HG02588 (cell line): Measurements from ENCODE around the gene GPC3.

Experiments
- ATAC-seq: cut with Tn5 transposase; IDR thresholded peaks from one replicate; pipeline ENCODE4 v1.9.1; 2021; ENCODE audit warnings: mild to moderate bottlenecking, moderate library complexity; ENCODE audit not compliant: unreplicated experiment

GPC3 gene

DNA sequence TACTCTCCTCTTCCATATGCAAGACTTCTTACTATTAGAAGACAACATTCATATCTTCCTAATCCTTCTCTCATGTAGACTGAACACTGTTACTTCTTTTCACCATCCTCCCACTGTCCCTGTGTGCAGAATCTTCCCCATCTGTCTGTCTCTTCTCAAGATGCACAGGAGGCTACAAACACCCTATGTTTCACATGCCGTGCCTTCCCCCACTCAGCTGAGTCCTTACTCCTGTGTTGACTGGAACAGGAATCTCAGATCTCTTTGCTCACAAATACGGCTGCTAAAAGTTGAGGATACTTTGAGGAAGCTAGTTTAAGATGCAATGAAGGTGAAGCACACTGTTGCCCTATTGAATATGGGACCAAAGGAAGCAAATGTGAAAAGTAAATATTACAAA, 401.6 kb downstream of the GPC3 start:
- no peak for ATAC-seq

DNA sequence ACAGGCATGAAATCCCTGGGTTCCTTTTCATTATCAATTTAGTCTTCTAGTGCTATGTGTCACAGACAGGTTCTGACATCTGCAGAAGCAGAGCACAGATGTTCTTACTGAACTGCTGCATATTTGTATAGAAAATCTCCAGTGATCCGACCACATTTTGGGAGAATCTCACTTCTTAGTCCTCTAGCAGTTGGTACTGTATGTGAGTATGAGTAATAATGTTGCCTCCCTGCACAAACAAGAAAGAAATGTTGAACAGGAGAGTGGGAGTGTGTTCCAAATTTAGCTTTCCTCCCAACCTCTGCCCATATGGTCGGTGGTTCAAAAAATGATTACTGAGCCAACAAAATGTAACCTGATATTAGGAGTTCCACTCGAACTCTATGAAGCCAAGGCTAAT, 404.8 kb downstream of the GPC3 start:
- no peak for ATAC-seq

DNA sequence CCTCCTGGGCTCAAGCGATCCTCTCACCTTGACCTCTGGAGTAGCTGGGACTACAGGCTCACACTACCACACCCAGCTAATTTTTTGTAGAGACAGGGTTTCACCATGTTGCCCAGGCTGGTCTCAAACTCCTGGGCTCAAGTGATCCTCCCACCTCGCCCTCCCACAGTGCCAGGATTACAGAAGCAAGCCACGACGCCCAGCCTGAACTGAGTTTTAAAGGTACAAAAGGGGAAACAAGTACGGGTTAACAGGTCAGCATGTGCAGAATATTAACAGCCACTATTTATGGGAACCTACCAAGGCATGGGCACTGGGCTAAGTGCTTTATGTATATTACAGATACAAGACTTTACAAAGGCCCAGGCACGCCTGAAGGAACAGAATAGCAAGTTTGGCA, 405.8 kb downstream of the GPC3 start:
- ATAC-seq = no peak

DNA sequence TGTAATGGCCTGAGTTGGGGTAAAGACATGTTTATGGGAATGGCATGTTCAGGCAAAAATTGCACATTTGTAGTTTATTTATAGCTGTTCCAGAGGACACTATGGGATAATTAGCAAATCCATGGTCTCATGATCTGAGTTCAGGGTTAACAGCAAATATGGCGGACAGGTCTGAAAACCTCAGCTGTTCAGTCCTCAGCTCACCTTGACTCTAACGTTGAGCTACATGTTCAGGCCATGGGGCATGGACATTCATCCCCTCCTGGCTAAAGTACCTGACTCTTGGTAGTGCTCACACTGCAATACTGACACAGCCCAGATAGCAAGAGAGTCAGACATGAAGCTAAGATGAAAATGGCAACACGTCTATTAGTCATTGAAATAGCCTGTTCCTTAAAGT, 408.5 kb downstream of the GPC3 start:
- no peak for ATAC-seq

DNA sequence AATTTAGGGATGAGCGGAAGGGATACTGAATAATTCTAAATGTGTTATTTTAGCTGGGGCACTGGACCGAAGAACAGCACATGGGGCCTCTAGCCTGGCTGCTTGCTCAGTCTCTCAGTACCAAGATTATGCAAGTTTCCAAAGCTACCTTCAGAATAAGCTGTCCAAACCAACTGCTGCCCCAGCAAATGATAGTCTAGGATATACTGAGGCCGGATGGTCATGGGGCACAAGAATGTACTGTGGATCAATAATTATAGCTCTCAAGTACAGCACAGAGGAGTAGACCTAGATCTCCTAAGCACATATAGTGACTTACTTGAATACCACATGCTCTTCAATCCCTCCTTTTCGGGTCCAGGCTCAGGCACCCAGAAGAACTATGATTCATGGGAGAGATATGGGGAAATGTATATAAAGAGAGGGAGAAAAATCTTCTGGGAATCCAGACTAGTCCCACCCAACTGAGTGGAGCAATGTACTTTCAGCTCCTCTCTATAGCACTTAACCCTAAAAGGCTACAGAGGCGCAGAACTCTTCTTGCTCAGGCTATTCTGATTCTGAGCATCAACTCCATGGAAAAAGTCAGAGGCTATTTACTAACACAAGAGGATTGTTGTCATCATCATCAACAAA, 409.8 kb downstream of the GPC3 start:
- ATAC-seq = no peak

DNA sequence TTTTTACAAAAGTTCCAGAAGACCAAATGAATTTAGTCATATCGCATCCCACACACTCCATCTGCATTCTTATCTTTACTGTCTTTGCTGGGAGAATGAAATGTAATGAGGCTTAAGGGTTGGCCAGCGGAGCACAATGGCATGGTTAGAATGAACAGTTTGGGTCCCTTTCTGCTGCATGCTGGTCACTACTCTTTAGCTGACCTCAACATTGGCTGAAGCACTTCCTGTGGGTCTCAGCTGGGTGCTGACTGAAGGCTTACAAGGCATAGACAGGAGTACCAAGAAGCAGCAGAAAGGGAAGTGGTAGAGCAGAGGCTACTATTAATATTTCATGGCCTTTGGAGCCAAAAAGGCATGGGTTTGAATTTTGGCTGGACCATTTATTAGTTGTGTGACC, 410.7 kb downstream of the GPC3 start:
- ATAC-seq = no peak

DNA sequence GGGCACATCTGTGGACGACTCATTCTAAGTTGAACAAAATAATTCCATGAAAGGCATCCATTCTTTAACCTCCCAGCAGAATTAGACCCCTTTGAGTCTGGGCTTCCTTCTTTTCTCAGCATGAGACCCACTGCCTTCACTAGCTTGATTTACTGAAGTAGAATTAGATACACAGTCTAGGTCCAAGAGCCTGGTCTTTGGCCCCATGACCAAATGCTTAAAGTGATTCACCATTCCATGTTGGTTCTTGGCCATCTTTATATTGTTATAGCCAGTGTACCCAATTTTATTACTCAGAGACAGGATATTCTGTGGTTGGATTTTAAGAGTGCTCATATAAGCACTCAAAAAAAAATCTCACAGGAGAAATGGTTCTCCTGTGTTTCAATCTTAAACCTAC, 414.8 kb downstream of the GPC3 start:
- ATAC-seq = no peak

DNA sequence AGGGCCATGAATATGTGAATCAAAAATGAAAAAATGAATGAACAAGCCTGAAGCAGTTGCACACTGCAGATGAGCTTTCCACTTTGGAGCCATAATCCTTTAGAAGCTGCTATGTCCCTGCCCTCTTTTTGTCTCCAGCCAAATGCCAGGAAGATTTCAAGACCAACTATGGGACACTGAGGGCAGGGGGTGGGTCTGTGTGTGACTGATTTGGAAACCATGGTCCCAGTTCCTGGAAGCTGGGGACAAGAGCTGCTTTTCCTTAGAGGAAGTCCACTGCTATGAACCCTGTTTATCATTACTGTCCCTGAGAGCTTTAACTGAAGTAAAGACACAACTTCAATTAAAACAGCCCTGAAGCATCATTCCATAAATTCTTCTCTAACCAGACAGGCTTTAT, 416.2 kb downstream of the GPC3 start:
- ATAC-seq = no peak

DNA sequence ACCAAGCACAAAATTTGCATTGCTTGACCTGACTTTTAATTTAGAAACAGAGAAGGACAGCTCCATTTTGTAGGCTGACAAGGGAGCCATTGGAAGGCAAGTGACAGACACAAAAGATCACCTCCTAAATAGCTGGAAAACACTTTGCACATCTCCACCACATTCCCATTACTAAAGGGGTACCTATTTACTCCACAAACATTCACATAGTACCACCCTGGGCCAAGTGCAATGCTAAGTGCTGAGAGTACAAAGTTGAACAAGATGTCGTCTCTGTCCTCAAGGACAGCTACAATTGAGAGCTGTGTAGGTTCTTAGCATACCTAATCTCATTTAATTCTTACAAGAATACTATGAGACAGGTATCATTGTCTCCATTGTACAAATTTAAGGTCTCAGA, 417.3 kb downstream of the GPC3 start:
- no peak for ATAC-seq

DNA sequence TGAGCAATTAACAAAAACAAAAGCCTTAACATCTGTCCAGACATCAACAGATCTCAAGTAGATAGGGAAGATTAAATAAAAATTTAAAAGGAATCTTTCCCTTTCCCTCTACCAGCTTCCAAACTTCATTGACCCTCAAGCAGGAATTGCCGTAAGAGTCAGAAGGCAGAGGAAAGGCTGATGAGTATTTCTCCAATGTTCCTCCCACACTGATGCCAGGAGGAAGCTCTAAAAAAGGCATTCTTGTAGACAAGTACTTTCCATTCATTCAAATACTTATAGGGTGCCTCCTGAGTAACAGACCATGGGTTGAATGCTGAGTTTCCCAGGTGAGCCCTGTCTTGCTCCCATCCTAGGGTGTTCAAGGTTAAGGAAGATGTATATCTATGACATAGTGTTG, 418.5 kb downstream of the GPC3 start:
- ATAC-seq = no peak

DNA sequence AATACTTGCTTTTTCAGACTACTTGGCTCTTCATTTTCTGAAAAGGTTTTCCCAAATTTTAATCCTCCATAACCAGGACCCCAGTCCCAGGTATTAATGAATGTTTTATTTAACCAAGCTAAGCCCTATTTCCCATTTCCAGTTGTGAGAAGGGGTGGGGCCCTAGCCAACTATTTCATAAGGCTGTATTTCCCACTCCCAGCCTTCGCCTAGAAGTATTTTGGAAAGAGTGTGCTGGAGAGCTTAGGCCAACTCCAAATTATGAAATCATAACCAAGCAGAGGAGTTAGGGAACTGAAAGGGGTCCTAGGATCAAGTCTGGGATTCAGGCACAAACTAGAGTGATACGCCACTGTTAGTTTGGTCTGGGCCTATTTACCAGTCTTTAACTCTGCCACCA, 421.7 kb downstream of the GPC3 start:
- ATAC-seq = no peak

DNA sequence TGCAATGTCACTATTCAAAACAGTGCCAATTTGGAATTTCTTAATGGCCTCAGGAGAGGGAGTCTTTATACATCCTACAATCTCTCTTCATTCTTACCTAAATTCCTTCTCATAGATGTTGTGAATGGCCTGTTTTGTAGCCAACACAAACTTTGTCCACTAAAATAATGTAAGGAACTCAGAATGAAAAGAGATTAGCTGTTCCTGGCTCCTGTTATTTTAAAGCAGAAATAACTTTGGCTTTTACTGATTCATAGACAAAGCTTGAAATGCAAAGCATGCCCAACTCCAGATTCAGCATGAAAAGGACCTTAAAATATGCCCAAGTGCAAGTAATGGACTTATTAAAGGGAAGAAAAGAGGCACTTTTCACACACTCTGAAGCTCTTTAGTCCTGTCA, 424.1 kb downstream of the GPC3 start:
- no peak for ATAC-seq

DNA sequence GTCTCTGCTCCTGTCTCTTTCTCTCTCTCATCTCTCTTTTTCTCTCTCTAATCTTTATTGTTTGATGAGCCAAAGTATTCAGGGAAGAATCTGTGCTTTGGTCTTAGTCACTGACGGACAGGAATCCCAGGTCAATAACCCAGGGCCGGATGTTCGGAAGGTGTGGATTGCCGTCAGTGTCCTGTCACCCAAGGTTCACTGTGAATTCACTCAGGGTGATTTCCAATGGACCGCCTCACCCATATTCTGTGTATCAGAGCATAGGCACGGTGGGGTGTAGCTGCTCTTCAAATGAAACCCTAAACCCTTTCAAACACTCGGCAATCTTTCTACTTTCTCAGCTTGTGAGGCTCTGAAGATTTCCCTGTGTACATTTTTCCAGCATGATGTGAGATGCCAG, 425.5 kb downstream of the GPC3 start:
- ATAC-seq = no peak

DNA sequence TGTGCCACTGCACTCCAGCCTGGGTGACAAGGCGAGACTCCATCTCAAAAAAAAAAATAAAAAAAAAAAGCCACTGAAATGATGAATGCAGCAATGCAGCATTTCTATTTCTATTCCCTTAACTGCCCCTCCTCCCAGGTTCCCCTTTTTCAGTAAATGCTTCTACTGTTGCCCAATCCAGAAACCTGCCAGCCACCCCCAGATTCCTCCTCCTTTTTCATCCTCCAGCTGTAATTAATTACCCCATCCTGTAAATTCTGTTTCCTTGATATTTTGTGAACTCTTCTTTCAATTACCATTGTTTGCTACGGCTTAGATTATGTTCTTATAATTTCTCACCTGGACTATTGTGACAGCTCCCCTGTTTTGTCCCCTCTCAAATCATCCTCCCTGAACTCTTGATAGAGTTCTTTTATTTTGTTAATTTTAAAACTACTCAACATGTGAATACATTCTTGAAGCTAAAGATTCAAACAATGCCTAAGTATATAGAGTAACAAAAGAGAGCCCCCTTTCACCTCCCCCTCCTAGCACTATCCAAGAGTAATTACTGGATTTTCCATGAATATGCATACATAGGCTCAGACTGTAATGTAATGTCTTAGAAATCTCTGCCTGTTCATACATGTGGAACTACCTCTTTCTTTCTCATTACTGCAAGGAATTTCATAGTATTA, 429.5 kb downstream of the GPC3 start:
- ATAC-seq = no peak

DNA sequence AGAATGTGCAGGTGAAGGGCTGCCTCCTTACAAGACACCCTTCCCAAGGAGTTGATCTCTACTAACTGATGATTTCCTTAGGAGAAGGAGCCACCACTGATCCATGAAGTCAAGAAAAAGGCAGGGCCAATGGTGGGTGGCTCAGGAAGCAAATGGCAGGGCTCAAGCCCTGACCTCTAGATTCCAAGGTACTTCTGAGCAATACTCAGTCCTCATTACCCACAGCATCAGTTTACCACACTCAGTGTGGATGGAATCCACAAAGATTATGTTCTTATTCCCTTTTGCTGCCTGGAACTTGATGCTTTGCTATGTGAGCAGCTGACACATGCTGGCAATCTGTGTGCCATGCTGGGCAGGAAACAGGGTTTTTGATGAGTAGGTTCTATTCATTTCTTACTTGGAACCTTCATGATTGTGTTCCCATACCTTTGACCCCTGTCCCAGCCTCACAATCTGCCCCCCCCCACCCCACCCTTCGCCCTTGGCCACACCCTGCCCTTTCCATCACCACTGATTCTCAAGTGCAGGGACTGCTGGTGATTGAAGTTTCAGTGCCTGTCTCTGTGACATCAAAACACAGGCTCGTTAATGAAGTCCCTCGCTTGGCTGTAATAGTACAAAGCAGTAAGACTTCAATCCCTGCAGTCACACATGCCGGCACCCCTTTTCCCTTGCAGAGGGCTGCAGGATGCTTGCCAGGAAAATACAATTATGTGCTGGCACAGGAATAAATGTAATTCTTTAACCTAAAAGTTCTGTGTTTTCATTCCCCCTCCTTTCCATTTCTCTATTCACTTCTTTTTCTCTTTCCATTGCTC, 434.5 kb downstream of the GPC3 start:
- ATAC-seq = no peak

DNA sequence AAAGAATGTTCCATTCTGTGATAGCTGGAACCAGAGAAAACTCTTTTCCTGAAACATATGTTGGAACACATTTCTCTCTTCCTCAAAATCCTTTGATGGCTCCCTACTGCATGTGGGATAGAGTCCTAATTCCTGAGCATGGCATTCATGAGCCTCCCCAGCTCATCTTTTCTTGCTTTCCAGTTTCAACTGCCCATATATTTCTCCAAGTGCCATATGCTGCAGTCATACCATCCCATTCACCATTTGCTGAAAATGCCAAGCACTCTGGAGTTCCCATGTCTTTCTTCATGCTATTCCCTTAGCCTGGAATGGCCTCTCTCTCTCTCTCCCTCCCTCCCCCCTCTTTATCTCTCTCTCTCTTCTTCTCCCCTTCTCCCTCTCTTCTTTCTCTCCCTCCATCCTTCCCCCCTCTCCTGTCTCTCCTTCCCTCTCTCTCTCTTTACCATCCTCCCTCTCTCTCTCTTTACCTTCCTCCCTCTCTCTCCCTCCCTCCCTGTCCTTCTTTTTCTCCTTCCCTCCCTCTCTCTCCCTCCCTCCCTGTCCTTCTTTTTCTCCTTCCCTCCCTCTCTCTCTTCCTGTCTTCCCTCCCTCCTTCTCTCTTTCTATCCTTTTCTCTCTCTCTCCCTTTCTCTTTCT, 436.0 kb downstream of the GPC3 start:
- ATAC-seq = no peak

DNA sequence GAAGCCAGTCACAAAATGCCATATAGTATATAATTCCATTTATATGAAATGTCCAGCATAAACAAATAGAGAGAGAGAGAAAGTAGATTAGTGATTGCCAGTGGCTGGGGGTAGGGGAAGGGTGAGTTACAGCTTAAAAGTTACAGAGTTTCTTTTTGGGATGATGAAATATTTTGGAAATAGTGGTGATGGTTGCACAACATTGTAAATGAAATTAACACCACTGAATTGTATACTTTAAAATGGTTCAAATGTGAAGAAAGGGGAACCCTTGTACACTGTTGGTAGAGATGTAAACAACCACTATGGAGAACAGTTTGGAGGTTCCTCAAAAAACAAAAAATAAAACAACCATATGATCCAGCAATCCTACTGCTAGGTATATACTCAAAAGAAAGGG, 439.0 kb downstream of the GPC3 start:
- ATAC-seq = no peak

DNA sequence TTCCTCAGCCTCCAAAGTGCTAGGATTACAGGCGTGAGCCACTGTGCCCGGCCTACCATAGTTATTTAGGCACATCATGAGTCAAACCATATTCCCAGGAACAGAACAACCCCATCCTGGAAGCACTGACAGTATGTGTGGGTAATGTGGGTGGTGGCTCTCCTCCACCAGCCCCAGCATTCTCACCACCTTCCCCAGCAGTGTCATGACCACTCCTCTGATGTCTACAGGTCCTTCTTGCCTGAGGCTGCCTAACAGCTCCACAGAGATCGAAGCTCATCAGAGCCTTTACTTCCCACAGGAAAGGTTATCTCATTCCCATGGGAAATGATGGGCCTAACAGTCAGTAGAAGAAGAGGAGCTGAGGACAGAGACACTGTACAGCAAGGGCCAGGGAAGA, 440.6 kb downstream of the GPC3 start:
- no peak for ATAC-seq

DNA sequence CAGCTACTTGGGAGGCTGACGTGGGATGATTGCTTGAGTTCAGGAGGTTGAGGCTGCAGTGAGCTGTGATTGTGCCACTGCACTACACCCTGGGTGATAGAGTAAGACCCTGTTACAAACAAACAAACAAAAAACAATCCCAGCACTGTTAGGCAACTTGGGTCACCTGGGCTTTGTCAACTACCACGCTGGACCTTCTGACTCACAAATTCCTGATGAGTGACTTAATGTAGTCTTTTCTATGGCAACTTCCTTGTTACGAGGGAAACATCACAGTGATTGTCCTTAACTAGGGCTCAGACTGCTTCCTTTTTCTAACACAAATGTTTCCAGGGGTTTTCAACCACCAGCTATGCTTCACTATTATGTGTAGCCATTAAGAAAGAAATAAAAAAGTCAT, 441.3 kb downstream of the GPC3 start:
- no peak for ATAC-seq

DNA sequence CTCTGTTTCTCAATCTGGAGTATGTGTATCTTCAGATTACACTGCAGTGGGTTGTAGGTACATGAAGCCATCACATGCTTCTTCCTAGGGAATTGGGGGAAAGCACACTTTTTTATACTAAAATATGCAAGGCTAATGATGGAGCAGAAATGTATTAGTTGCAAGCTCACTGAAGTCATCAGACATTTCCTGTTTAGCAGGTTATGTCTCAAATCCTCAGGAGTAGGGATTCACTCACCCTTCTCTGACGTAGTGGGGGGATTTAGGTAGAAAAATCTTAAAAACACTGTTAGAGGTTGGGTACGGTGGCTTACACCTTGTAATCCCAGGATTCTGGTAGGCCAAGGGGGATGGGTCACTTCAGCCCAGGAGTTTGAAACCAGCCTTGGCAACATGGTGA, 441.7 kb downstream of the GPC3 start:
- ATAC-seq = no peak

DNA sequence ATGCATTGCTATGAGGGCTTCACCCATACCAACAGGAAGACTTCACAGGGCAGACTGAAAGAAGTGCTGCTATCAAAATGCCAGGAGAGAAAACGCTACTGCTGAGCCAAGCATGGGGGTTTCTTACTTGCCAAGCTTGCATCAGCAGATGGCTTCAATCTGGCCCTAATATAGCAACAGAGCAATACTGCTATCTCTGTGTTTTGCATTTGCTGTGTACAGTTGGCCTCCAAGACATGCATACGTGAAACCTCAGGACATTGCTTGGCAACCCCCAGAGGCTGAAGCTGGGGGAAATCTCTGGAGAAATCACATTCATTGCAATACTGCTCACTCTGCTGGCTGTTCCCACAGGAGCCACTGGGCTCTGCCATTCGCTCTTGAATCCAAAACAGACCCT, 442.9 kb downstream of the GPC3 start:
- no peak for ATAC-seq

DNA sequence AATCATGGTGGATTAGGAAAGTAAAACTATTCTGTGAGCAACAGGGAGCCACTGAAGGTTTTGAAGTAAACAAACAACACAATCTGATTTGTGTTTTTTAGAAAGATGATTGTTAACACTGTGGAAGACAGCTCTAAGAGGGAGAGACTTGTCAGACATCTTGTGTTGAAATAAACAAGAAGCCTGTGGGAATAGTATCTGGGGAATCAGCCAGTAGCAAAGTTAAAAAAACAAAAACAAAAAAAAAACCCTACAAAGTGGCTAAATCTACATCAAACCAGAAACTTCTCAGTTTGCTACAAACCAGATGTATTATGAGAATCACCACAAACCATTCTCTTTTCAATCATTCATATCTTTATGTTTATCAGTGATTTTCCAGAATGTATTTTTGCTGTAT, 444.4 kb downstream of the GPC3 start:
- ATAC-seq = no peak
